IMR-90 (cell line): ENCODE results near the gene GAPT. TPM values are rescaled to one million over a fixed set of nuclear protein-coding genes. Genes with fewer than 3 reads are reported as not detected.

ENCODE experiments used
- ATAC-seq: fragments of 200-7000 bp; cut with Tn5 transposase; 2 replicates; pipeline ENCODE4 v1.9.1; 2020; ENCODE audit warnings: low read depth, mild to moderate bottlenecking, moderate library complexity
- BruUV-seq: library from RNA; stranded (reverse); fragments of 400-500 nt; replicated peaks from 2 replicates; lab custom pipeline; 2021; lab: Mats Ljungman, UMichigan
- CTCF ChIA-PET: fragments of 300-600 bp; formaldehyde crosslinking; extraction: SDS; loops from one replicate; lab custom pipeline; 2021; ENCODE audit warnings: antibody characterized with exemption; lab: Yijun Ruan, JAX
- POLR2A ChIA-PET: fragments of 300-600 bp; sonication (Branson Sonifier 250); formaldehyde crosslinking; loops from one replicate; lab custom pipeline; 2022; ENCODE audit warnings: antibody characterized with exemption; ENCODE audit not compliant: unreplicated experiment; lab: Charles Lee
- DNase-seq: peaks from one replicate; pipeline ENCODE4 v3.0.0; 2013
- H2AFZ ChIP-seq: replicated peaks from 2 replicates; pipeline ENCODE3; 2013; ENCODE audit warnings: low read length, mild to moderate bottlenecking; ENCODE audit not compliant: poor library complexity
- H2AK5ac ChIP-seq: 2 replicates; pipeline ENCODE4 v1.6.1; 2013; ENCODE audit warnings: low read depth, low read length, inconsistent platforms
- H2AK9ac ChIP-seq: replicated peaks from 2 replicates; pipeline ENCODE3; 2013; ENCODE audit warnings: mild to moderate bottlenecking, low read depth, low read length, moderate library complexity; ENCODE audit not compliant: poor library complexity
- H2BK120ac ChIP-seq: 2 replicates; pipeline ENCODE4 v1.6.1; 2013; ENCODE audit warnings: low read depth, low read length, inconsistent platforms
- H2BK15ac ChIP-seq: 3 replicates; pipeline ENCODE4 v1.6.1; 2013; ENCODE audit warnings: low read depth, low read length, inconsistent platforms
- H2BK20ac ChIP-seq: 2 replicates; pipeline ENCODE4 v1.6.1; 2013; ENCODE audit warnings: low read depth, mild to moderate bottlenecking, inconsistent platforms, low read length, moderate library complexity
- H2BK5ac ChIP-seq: 2 replicates; pipeline ENCODE4 v1.6.1; 2013; ENCODE audit warnings: mild to moderate bottlenecking, low read depth, low read length, inconsistent platforms; ENCODE audit not compliant: poor library complexity, severe bottlenecking
- H3K14ac ChIP-seq: replicated peaks from 2 replicates; pipeline ENCODE4 v1.6.1; 2013; ENCODE audit warnings: low read depth, low read length, inconsistent platforms
- H3K18ac ChIP-seq: 2 replicates; pipeline ENCODE4 v1.6.1; 2013; ENCODE audit warnings: low read depth, low read length, control low read depth
- H3K23ac ChIP-seq: 2 replicates; pipeline ENCODE4 v1.6.1; 2013; ENCODE audit warnings: low read depth, low read length, inconsistent platforms
- H3K27ac ChIP-seq: 2 replicates; pipeline ENCODE4 v1.5.1; 2013; ENCODE audit warnings: mild to moderate bottlenecking, control low read depth, low read length; ENCODE audit not compliant: insufficient read depth
- H3K27me3 ChIP-seq: 2 replicates; pipeline ENCODE4 v1.6.1; 2013; ENCODE audit warnings: low read length; ENCODE audit not compliant: control insufficient read depth, insufficient read depth
- H3K36me3 ChIP-seq: 2 replicates; pipeline ENCODE4 v1.6.1; 2013; ENCODE audit warnings: low read length, mixed read lengths; ENCODE audit not compliant: control insufficient read depth, insufficient read depth
- H3K4ac ChIP-seq: 2 replicates; pipeline ENCODE4 v1.6.1; 2013; ENCODE audit warnings: low read depth, low read length, inconsistent platforms
- H3K4me1 ChIP-seq: 2 replicates; pipeline ENCODE4 v1.6.1; 2013; ENCODE audit warnings: low read length, mixed read lengths; ENCODE audit not compliant: control insufficient read depth, insufficient read depth
- H3K4me2 ChIP-seq: 2 replicates; pipeline ENCODE4 v1.6.1; 2013; ENCODE audit warnings: low read depth, mild to moderate bottlenecking, control low read depth, low read length, moderate library complexity
- H3K4me3 ChIP-seq: 2 replicates; pipeline ENCODE4 v1.5.1; 2013; ENCODE audit warnings: low read depth, mild to moderate bottlenecking, control low read depth, low read length, moderate library complexity; ENCODE audit not compliant: insufficient read depth
- H3K56ac ChIP-seq: 2 replicates; pipeline ENCODE4 v1.6.1; 2013; ENCODE audit warnings: low read length, inconsistent platforms; ENCODE audit not compliant: insufficient read depth; ENCODE audit errors: extremely low read depth
- H3K79me1 ChIP-seq, 2 experiments: 2 replicates each; pipeline ENCODE4 v1.6.1; 2013; ENCODE audit warnings: low read length in 2 of 2, inconsistent platforms in 1 of 2, low read depth in 1 of 2
- H3K9ac ChIP-seq: 2 replicates; pipeline ENCODE4 v1.6.1; 2013; ENCODE audit warnings: low read depth, low read length, control low read depth
- H3K9me1 ChIP-seq: 2 replicates; pipeline ENCODE4 v1.6.1; 2013; ENCODE audit warnings: low read length, inconsistent platforms; ENCODE audit not compliant: insufficient read depth
- H3K9me3 ChIP-seq: 2 replicates; pipeline ENCODE4 v1.6.1; 2013; ENCODE audit warnings: low read length; ENCODE audit not compliant: control insufficient read depth, insufficient read depth
- H4K20me1 ChIP-seq: 2 replicates; pipeline ENCODE4 v1.6.1; 2013; ENCODE audit warnings: low read length, inconsistent platforms; ENCODE audit not compliant: insufficient read depth
- H4K5ac ChIP-seq: 2 replicates; pipeline ENCODE4 v1.6.1; 2013; ENCODE audit warnings: mild to moderate bottlenecking, low read depth, low read length, control low read depth
- H4K8ac ChIP-seq, 2 experiments: 2 replicates each; pipeline ENCODE4 v1.6.1; 2013; ENCODE audit warnings: low read depth in 2 of 2, low read length in 2 of 2, control low read depth in 1 of 2, inconsistent platforms in 1 of 2
- H4K91ac ChIP-seq: 2 replicates; pipeline ENCODE4 v1.6.1; 2013; ENCODE audit warnings: low read depth, low read length, inconsistent platforms; ENCODE audit not compliant: insufficient read depth
- CTCF ChIP-seq: conservative IDR thresholded peaks from 2 replicates; pipeline ENCODE4 v1.5.1; 2012; ENCODE audit warnings: mild to moderate bottlenecking, low read depth, low read length, improper control_type of control experiment
- MXI1 ChIP-seq: IDR thresholded peaks from 2 replicates; pipeline ENCODE4 v1.6.1; 2012; ENCODE audit warnings: low read depth, mild to moderate bottlenecking, low read length, moderate library complexity, borderline replicate concordance
- RAD21 ChIP-seq: IDR thresholded peaks from 2 replicates; pipeline ENCODE4 v1.6.1; 2012; ENCODE audit warnings: low read length, improper control_type of control experiment
- SMC3 ChIP-seq: fragments of 150-350 bp; IDR thresholded peaks from 2 replicates; pipeline ENCODE4 v1.6.1; 2016; ENCODE audit warnings: low read depth, mild to moderate bottlenecking, antibody characterized with exemption, low read length, moderate library complexity
- WGBS, 2 experiments: methylation state at CpG; one replicate each; pipeline versions ENCODE4 v1.1.5 to v1.1.7; 2013; ENCODE audit warnings: missing lambda C conversion rate in 2 of 2; ENCODE audit not compliant: insufficient read length in 1 of 2; ENCODE audit errors: extremely low coverage in 2 of 2; 5-methylcytosine and 5-hydroxymethylcytosine counted together
- dilution Hi-C: fragments of 300-500 bp; cut with HindIII; formaldehyde crosslinking; loops from one replicate; pipeline ENCODE4 v1.14.3; 2018; ENCODE audit warnings: low sequenced_read_pairs; ENCODE audit not compliant: unreplicated experiment
- in situ Hi-C: fragments of 300-500 bp; cut with MboI; formaldehyde crosslinking; loops from 3 replicates; pipeline ENCODE4 v1.14.3; 2019; ENCODE audit warnings: low sequenced_read_pairs, inconsistent platforms, mixed read lengths
- intact Hi-C: fragments of 100-400 bp; cut with micrococcal nuclease; formaldehyde crosslinking; loops from 2 replicates; pipeline ENCODE4 v1.10.0; 2022
- polyA plus RNA-seq, 3 experiments: library from polyadenylated mRNA; depleted of rRNA; stranded (reverse); fragments of >200 nt; gene quantifications; 2 replicates each; pipeline ENCODE4 v1.2.3, GENCODE V29; 2012; ENCODE audit warnings: low replicate concordance in 1 of 3
- total RNA-seq: library from RNA; depleted of rRNA; stranded (reverse); fragments of >200 nt; gene quantifications from 2 replicates; pipeline ENCODE4 v1.2.3, GENCODE V29; 2012
- TF ChIP-seq, protein P1 (sequence below): fragments of 150-350 bp; IDR thresholded peaks from 2 replicates; pipeline ENCODE4 v1.6.1; 2016; ENCODE audit warnings: low read depth, mild to moderate bottlenecking, low read length, moderate library complexity, borderline replicate concordance

The GAPT gene
- total and polyA plus RNA-seq, 2 of the 4 experiments (the other 2 are of a cell fraction), result not detected

DNA sequence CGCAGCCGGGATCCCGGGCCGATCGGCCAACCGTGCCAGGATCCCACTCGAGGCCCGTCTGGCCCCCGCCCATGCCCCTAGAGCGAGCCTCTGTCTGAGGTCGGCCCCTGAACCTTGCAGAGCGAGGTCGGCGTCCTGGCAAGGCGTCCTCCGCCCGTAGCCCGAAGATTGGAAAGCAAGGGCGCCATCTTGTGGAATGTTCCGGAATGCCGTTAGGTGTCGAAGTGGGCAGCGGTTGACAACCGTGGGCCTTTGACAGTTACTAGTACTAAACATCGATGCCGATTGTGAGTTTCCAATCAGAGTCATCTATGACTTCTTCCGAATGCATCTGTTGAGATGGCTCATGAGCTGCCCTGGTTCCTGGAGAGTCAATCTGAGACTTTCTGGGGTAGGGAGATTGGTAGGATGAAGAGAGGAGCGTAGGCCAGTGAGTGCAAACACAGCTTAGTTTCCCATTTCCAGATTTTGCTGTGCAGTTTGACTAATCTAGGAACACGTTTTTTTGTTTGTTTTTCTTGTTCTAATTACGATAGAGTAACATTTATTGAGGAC, 30.4 kb upstream of the GAPT start:
- Histone ChIP-seq H2BK20ac (peak overlapping the region; percentile 96), H3K36me3 (peaks cover 28% of the 10 kb centered on the region), H3K56ac (no peak overlapping the region), H2BK120ac (peak overlapping the region; percentile 93), H2AK9ac (peak overlapping the region; percentile 25), H3K23ac (no peak overlapping the region; the same call in 1 of the 2 replicates), H3K14ac (peak overlapping the region; percentile 91; the same call in 1 of the 2 replicates), H3K9me3 (no peaks in the 10 kb centered on the region), H4K91ac (peak overlapping the region; percentile 74; the same call in 1 of the 2 replicates), H3K4me1 (no peaks in the 10 kb centered on the region; the same call in none of the 2 replicates), H3K4ac (peak overlapping the region; percentile 90), H2BK15ac (peak overlapping the region; percentile 90), H4K5ac (peak overlapping the region; percentile 71), H3K18ac (peak overlapping the region; percentile 45), H3K27me3 (no peaks in the 10 kb centered on the region), H3K4me3 (peak overlapping the region; percentile 85), H3K79me1 (peaks cover 11 to 28% of the 10 kb centered on the region in 2 experiments; a peak in 3 of 4 replicates), H4K20me1 (peaks cover 40% of the 10 kb centered on the region), H3K9me1 (peaks cover 2% of the 10 kb centered on the region; the same call in 1 of the 2 replicates), H2BK5ac (peak overlapping the region; percentile 72), H3K9ac (peak overlapping the region; percentile 52), H2AFZ (peak overlapping the region; percentile 94), H4K8ac (peak overlapping the region in 1 of 2 experiments; percentile 93; a peak in 2 of 4 replicates), H3K27ac (peak overlapping the region; percentile 77), H2AK5ac (peak overlapping the region; percentile 71; the same call in 1 of the 2 replicates), H3K4me2 (peak overlapping the region; percentile 52)
- dilution Hi-C loops (no loop called here), intact Hi-C loops (loop anchor here (1.0 to 10.0 kb wide), 9 partner anchors 329 to 1559 kb away; partner anchors contain the start of gene MIER3), in situ Hi-C loops (loop anchor here (5.0 to 25.0 kb wide), 4 partner anchors 956 to 1549 kb away; partner anchors contain the start of gene SETD9)
- CTCF ChIA-PET, result interaction anchor here (0.6 to 4.1 kb wide), 13 partner anchors 222 to 1163 kb away, joined by 3 to 27 read pairs (median 4); no protein-coding TSS in a partner anchor
- DNase-seq (peak; percentile 80), ATAC-seq (peak; percentile 65)
- TF ChIP-seq, protein P1, sequence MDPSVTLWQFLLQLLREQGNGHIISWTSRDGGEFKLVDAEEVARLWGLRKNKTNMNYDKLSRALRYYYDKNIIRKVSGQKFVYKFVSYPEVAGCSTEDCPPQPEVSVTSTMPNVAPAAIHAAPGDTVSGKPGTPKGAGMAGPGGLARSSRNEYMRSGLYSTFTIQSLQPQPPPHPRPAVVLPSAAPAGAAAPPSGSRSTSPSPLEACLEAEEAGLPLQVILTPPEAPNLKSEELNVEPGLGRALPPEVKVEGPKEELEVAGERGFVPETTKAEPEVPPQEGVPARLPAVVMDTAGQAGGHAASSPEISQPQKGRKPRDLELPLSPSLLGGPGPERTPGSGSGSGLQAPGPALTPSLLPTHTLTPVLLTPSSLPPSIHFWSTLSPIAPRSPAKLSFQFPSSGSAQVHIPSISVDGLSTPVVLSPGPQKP, result no peak
- TF ChIP-seq MXI1 (0 out of 2 replicates have a peak, but pooled peaks have one; percentile 11), SMC3 (peak; percentile 96), RAD21 (peak; percentile 96), CTCF (peak; percentile 88)
- POLR2A ChIA-PET, result interaction anchor here (0.6 to 2.8 kb wide), 10 partner anchors 162 to 1163 kb away, joined by 3 to 12 read pairs (median 4); no protein-coding TSS in a partner anchor
- 2% methylated on average over 9 of the region's 30 CpGs; no CpG with 5 or more reads in 1 of the 2 experiments for WGBS, 2 experiments
- no TSS peak for BruUV-seq
